Fibroblast of villous mesenchyme (primary cell): ENCODE data around the gene HSF5. TPM values are rescaled to one million over a fixed set of nuclear protein-coding genes. Genes with fewer than 3 reads are reported as not detected.
"Not testable (repeated sequence)": the region's sequence is repeated elsewhere in the genome, so short reads cannot be mapped to it uniquely, and the experiment has no call there.

Source experiments
- DNase-seq: peaks from one replicate; pipeline ENCODE4 v3.0.0-alpha.2; 2010; ENCODE audit warnings: low read depth
- H3K4me3 ChIP-seq: 2 replicates; pipeline ENCODE4 v1.5.1; 2011; ENCODE audit warnings: low read depth, mild to moderate bottlenecking, low read length
- total RNA-seq: library from RNA; depleted of rRNA; stranded (reverse); fragments of >200 nt; gene quantifications from 2 replicates; pipeline ENCODE4 v1.2.3, GENCODE V29; 2012
- TF ChIP-seq, protein P1 (sequence below): IDR thresholded peaks from 2 replicates; pipeline ENCODE4 v1.5.1; 2012; ENCODE audit warnings: low read depth, mild to moderate bottlenecking, low read length; ENCODE audit not compliant: insufficient read depth

HSF5 gene
- total RNA-seq, 1 donor: under 0.01 TPM

DNA sequence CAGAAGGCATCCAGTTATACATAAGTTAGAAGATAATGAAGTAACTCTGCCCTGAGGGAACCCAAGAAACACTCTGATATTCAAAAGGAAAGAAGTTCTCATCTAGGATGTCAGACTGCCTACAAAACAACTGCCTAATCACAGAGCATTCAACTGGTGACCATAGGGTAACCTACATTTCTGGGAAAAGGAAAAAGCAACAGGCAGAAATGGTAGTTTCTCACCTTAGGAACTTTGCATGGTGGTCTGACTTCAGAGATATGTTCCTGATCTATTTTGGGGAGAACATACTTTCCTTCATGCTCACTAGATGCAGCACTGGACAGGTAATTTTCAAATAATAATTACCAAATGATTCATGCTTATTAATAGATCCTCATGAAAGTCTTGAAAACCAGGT lies 87.4 kb downstream of the HSF5 start:
- TF ChIP-seq, protein P1, sequence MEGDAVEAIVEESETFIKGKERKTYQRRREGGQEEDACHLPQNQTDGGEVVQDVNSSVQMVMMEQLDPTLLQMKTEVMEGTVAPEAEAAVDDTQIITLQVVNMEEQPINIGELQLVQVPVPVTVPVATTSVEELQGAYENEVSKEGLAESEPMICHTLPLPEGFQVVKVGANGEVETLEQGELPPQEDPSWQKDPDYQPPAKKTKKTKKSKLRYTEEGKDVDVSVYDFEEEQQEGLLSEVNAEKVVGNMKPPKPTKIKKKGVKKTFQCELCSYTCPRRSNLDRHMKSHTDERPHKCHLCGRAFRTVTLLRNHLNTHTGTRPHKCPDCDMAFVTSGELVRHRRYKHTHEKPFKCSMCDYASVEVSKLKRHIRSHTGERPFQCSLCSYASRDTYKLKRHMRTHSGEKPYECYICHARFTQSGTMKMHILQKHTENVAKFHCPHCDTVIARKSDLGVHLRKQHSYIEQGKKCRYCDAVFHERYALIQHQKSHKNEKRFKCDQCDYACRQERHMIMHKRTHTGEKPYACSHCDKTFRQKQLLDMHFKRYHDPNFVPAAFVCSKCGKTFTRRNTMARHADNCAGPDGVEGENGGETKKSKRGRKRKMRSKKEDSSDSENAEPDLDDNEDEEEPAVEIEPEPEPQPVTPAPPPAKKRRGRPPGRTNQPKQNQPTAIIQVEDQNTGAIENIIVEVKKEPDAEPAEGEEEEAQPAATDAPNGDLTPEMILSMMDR: no peak
- no peak for DNase-seq
- no peak overlapping the region for H3K4me3 ChIP-seq

DNA sequence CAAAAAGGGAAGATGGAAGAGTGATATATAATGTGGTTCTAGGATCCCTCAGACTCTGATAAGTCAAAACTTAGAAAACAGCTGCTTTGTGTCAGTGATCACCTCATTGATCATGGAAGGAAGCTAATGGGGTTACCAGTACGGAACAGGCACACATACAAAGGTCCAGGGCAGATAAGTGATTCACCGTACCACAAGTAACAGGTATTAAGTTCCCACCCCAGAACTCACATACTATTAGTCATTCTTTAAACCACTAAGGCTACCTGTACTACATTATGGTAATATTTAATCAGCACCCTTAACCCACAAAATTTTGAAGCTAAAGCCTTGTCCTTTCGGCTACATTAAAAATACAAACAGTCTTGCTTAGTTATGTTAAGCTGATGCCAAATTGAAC lies 88.2 kb downstream of the HSF5 start:
- H3K4me3 ChIP-seq: no peak overlapping the region
- no peak for DNase-seq
- TF ChIP-seq, protein P1: no peak

DNA sequence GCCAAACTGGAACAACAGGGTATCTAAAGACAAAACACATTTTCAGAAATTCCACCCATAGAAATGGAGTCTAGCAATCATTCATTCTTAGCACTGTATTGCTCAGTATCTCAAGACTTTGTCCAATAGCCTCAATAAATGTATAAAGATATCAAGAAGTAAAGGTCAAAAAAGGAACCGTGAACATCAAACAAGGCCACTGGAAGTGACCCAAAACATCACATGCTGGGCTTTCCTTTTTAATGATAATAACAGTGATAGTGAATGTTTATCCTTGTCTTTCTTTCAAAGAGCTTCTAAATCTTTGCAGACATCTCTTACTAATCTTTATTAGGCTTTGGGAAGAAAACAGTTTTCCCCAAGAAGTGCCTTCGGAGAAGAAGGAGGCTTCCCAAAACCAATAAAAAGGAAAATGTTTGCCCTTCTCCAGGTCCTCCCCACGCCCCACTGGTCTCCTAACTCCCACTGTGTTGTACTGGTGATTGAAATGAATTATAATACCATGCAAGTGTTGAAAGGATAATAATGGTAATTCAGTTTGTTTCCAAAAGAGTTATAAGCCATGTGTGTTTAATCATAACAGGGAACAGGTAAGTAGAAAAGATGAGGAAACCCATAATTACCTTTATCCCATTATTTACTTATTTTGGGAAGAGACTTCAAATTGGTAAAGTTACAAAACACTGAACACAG lies 89.5 kb downstream of the HSF5 start:
- H3K4me3 ChIP-seq: no peak overlapping the region
- no peak for DNase-seq
- TF ChIP-seq, protein P1: no peak

DNA sequence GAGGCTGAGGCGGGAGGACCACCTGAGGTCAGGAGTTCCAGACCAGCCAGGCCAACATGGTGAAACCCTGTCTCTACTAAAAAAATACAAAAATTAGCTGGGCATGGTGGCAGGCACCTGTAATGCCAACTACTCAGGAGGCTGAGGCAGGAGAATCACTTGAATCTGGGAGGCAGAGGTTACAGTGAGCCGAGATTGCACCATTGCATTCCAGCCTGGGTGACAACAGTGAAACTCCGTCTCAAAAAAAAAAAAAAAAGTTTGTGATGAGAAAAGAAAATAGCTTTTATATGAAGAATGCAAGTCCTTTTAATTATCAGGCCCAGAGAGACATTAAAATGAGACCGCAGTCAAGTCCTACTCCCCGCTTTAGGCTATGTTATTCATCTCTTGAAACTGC lies 90.8 kb downstream of the HSF5 start:
- DNase-seq, H3K4me3 ChIP-seq: not testable (repeated sequence)

DNA sequence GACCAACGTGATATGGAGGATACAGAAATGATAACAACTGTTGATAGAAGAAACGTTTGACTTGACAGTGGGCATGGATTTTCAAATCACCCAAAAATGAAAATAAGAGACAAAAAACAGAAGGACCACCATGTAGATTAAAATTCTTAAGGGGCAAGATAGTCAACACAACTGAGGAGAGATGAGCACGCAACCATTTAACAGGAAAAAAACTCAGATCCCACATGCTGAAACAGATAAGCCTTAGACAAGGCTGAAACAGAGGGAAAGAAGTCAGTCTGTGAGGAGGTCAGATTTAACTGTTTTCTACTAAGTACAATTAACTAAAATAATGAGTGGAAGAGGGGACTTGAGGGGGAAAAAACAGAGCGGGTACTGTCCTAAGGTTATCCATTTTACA lies 92.0 kb downstream of the HSF5 start:
- no peak for DNase-seq
- TF ChIP-seq, protein P1: no peak
- H3K4me3 ChIP-seq: no peak overlapping the region

DNA sequence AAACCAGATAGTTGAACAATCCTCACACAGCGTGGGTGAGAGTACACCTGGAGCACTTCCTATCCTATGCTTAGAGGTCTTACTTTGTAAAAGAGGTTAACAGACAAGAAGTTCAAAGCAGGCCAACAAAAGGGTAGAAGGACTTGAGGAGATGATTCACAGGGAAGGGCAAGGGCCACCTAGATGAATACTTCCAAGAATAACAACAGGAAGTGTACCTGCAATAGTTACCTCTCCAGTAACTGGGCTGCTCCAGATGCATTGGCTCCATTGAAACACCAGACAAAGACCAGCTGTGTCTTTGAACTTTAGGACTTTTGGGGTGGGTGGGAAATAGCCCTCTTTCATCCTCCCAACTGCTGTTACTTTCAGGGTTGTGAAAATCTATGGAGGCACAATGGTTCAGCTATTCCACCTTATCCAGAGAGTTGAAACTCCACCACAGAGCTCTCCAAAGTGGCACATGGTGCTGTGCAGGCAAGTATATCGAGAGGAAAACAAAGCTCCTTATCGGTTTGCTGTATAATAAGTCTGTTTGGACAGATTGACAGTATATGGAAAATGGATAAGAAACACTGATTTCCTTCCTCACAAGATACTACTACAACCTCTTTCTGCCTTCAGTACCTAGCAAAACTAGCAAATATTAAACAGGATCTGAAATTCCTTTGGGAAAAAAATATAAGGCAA lies 93.5 kb downstream of the HSF5 start:
- no peak overlapping the region for H3K4me3 ChIP-seq
- no peak for DNase-seq
- TF ChIP-seq, protein P1: no peak

DNA sequence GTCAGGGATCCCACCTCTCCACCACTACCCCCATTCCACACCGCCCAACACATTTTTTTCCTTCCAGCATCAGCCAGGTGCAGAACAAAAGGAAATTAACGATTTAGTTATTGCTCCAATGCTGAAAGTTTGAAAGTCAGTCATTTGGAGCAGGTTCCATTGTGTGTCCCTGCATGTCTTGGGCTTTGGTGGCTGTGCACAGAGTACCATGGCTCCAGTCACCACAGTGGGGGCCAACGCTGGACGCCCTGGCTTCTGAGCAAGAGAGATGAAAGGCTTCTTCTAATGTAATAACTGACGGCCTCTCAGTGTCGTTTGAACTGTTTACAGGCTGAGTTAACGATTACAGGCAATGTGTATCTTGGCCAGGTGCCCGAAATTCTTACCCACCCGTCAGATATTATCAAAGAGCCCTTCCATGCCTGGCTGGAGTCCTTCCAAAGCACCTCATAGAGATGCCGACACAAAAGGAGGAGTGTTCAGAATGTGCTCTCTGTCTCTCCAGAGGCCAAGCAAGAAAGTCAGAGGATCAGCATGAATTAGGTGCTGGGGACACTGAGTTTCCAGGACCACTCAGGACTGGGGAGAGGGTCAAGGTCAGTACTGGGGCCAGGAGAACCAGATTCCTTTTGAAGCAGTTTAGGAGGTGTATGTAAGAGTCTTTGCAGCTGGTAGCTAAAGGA lies 96.8 kb downstream of the HSF5 start:
- no peak for DNase-seq
- TF ChIP-seq, protein P1: no peak
- H3K4me3 ChIP-seq: no peak overlapping the region
